NCI-H2196 (cell line): ENCODE data around the gene C4orf36.
"Not testable (repeated sequence)": the region's sequence is repeated elsewhere in the genome, so short reads cannot be mapped to it uniquely, and the experiment has no call there.

Experiments
- DNase-seq: peaks from one replicate; lab custom pipeline; 2025; ENCODE audit not compliant: unreplicated experiment; lab: John Stamatoyannopoulos, UW

C4orf36 gene

DNA sequence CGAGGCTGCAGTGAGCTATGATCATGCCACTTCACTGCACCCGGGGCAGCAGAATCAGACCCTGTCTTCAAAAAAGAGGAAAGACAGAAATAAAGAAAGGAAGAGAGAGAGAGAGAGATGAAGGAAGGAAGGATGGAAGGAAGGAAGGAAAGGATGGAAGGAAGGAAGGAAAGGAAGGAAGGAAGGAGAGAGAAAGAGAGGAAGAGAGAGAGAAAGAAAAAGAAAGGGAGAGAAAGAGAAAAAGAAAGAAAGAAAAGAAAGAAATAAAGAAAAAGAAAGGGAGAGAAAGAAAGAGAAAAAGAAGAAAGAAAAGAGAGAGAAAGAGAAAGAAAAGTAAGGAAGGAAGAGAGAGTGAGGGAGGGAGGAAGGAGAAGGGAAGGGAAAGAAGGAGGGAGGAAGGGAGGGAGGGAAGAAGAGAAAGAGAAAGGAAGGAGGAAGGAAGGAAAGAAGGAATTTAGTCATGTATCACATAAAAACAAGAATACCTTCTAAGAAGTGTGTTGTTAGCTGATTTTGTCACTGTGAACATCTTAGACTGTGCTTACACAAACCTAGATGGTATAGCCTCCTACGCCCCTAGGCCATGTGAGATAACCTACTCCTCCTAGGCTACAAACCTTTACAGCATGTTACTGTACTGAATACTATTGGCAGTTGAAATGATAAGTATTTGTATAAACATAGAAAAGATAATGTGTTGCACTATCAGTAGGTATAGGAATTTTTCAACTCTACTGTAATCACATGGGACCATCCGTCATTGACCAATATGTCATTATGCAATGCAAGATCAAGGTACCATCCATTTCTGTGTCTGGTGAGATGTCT is 25.2 kb upstream of the C4orf36 start:
- DNase-seq, result no peak

DNA sequence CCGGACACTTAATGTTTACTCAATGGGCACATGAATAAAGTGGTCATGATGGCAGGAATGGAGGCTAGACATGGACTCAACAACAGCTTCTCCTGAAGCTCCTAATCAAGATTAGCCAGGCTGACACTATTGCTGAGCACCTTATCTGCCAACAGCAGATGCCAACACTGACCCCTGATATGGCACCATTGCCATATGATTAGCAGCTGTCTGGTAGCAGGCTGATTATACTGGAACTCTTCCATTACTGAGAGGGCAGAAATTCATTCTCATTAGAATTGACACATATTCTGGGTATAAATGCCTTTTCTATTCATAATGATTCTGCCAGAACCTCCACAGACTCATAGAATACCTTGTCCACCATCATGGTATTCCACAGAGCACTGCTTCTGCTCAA is 24.2 kb upstream of the C4orf36 start:
- no peak for DNase-seq

DNA sequence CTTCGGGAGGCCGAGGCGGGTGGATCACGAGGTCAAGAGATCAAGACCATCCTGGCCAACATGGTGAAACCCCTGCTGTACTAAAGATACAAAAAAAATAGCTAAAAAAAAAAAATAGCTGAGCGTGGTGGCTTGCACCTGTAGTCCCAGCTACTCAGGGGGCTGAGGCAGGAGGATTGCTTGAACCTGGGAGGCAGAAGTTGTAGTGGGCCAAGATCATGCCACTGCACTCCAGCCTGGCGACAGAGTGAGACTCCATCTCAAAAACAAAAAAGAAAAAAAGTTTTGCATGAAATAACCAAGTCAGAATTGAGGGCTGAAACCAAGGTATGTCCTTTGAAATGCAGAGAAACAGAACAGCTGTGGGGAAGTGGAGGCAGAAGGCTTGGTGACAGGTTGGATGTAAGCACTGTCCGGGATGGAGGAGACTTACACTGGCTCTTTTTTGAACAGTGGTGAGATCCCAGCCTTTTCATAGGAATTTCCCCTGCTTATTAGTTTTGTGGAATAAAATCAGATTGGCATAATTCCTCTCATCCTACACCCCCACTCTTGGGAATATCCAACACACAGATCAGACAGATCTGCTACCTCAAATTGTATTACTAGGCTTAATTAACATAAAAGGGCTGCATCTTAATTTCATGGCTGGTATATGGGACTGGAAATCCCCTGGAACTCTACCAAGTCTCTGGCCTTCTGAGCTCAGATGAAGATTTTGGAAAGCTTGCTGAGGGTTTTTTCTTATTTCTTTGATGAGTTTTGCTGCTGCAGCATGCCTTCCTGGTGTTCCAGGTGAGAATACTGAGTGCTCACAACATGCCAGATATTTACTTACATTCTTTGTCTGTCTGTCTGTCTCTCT is 18.8 kb upstream of the C4orf36 start:
- DNase-seq, result no peak

DNA sequence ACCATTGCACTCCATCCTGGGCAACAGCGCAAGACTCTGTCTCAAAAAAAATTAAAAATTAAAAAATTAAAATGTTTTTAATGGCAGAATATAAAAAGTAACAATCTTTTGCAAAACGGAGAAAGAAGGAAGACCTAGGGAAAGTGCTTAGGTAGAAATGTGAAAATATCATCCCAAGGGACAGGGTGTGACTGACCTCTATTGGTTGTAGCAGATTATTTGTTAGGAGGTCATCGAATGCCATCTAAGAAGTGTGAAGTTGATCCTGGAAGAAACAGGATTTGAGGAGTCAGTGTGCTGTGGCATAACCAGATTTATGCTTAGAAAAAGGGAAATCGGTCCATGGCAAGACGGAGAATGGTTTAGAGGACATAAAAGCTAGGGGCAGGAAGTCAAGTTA is 18.1 kb upstream of the C4orf36 start:
- DNase-seq, result no peak

DNA sequence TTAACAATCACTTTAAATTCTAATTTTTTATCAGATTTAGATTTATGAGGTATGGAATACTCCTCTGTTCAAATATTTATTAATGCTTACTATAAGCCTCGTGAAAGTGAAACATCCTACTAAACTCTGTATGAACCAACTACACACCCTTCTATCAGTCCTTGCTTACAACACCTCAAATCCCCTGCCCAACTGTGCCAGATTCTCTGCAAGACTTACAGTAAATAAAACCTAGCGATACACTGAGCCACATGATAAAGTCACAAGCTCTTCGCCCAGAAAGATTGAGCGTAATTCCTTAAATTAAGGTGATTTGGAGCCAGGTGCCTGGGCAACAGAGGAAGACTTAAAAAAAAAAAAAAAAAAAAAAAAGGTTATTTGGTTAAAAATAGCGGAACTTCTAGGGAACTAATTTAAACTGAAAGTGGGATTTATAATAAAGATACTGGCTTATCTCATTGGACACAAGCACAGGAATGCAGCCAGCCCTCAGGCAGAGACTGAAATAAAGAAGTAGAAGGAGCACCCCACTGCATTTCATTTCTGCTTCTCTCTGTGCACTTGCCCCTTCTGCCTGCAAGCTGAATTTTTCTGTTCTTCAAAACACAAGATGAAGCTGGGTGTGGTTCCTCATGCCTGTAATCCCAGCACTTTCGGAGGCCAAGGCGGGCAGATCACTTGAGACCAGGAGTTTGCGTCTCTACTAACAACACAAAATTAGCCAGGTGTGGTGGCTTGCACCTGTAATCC is 17.5 kb upstream of the C4orf36 start:
- DNase-seq, result no peak

DNA sequence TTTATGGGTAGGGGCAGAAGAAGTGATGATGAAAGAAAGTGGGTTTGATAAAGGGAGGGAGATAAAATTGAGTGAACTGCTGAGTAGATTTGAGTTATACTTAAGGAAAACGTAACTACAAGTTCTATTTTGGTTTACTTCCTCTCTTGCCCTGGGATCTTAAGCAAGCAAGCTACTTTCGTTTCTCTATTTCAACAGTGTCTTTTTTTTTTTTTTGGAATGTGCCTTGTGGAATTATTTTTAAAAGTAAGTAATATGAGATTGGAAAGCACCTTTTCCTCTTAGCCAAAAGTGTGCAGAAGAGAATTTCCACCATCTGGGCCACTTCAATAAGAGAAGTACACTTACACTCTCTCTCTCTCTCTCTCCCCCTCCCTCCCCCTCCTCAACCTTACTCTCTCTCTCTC is 16.0 kb upstream of the C4orf36 start:
- DNase-seq, result no peak

DNA sequence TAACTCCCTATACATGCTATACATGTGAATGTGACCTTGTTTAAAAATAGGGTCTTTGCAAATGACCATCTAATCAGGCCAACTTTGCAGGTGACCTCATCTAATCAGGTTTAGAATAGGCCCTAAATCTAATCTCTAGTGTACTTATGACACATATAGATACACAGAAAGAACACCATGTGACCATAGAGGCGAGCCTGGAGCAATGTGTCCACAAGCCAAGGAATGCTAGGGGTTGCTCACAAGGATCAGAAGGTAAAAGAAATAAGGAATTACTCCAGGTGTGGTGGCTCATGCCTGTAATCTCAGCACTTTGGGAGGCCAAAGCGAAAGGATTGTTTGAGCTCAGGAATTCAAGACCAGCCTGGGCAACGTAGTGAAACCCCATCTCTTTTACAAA is 9.6 kb upstream of the C4orf36 start:
- no peak for DNase-seq

DNA sequence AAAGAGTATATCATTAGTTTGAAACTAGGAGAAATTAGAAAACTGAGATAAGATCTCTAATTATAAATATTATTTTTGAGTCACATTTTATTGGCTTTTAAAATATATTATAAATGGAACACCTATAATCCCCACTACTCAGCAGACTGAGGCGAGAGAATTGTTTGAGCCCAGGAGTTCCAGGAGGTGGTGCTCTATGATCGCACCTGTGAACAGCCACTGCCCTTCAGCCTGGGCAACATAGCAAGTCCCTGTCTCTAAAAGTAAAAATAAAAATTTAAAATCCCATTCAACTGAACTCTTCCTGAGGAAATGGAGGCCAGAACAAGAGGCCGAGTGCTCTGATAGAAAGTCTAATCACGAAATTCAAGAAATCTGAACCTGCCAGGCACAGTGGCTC is 6.3 kb upstream of the C4orf36 start:
- peak; percentile 6 for DNase-seq

DNA sequence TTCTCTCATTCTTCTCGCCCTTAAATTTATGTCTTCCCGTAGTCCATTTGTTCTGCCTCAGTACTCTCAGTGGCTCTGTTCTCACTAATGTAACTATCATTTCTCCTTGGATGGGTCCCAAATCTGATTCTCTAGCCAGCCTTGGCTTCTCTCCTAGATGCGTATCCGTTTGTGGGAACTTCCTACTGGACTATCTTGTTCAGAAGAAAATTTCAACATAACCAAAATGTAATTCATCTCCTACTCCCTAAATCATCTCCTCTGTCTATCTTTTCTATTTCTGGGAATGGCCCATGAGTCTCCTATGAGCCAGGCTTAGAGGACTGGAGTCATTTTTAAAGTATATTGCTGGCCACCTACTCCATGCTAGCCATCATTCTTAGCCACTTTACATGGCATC is 4.4 kb upstream of the C4orf36 start:
- DNase-seq, result no peak

DNA sequence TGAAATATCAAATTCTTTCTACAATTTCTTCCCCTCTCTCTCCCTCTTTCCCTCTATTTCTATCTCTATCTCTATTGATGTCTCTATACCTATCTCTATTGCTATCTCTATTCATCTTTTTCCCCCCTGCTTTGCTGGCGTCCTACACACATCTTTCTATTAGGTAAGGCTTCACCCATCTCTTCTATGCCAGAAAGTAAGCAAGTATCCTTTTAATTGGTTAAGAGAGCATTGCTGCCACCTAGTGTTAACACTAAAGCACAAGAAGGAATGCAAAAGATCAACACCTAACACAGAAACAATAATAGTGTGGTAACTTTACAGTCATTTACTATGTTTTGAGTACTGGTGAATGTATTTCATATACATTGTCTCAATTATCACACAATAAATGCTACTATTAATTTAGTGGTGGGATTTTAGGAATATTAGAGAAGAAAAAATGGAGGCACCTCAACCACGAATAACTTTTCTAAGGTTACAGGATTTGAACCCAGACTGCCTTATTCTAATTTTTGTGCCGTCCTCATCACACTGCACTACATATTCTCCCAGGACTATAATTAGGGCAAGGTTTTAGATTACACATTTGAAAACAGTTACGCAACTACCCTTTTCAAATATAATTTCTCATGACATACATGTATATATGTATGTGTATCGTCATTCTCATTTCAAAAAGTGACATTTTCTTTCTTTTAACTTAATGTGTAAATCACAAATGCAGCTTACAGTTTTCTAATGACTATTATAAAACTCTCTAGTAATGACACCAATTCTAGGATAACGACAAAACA is 3.7 kb upstream of the C4orf36 start:
- peak; percentile 39 for DNase-seq

DNA sequence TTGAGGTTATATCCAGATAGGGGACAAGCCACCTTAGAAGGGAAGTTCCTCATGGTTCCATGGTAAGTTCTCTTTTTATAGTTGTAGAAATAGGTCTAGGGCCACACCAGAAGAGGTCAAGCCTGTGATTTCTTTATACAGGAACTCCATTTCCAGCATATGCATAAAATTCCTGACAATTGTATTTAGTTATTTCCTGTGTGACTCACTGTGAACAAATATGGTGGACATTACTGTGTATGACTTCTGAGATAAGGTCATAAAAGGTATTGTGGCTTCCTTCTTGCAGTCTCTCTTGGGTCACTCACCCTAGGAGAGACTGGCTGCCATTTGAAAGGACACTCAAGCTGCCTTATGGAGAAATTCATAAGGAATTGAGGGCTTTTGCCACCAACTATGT is 2.2 kb upstream of the C4orf36 start:
- no peak for DNase-seq

DNA sequence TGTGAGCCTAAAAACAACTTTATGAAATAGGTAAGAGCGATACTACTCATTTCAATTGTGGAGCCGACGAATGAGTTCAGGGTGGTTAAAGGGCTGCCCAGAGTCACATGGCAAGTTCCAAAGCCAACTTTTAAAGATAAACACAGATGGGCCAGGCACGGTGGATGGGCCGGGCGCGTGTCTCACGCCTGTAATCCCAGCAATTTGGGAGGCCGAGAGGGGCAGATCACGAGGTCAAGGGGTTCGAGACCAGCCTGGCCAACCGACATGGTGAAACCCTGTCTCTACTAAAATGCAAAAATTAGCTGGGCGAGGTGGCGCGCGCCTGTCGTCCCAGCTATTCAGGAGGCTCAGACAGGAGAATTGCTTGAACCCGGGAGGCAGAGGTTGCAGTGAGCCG is 914 bp upstream of the C4orf36 start:
- no peak for DNase-seq

DNA sequence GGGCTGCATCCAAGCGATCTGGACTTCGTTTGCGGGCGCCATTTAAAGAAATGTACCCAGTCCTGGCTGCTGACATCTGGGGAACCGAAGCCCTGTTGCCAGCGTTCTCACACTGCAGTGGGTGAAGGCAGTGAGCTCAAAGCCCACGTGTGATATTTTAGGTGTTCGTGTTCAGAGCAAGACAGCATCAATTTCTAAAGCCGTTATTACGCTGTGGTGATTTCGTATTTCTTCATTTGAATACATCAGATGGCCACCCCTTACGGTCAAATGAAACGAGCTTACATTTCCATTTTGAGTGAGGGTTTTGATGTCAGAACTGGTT is 376 bp upstream of the C4orf36 start:
- DNase-seq, result no peak

DNA sequence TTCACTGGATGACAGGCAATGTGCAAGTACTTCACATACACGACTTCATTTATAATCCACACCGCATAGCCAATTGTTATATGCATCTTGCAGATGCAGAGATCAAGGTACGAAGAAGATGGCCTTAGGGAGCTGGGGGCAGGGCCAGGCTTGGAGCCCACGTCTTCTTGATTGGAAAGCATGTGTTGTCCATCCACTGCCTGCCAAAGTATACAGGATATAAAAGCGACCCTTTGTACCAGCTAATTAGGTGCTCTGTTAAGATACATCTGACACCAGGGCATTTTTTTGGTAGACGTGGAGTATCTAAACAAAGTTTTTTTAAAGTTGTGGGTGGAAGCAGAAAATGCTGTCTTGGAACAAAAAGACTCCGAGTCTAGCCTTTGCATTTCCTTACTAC is 1.4 kb downstream of the C4orf36 start:
- DNase-seq, result no peak

DNA sequence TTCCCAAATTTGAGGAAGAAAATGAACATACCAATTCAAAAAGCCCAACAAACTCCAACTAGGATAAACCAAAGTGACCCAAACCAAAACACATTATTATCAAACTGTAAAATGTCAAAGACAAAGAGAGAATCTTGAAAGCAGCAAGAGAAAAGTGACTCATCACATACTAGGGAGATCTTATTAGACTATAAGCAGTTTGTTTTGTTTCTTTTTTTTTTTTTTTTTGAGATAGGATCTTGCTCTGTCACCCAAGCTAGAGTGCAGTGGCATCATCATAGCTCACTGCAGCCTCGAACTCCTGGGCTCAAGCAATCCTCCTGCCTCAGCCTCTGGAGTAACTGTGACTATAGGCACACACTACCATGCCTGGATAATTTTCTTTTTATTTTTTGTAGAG is 12.6 kb downstream of the C4orf36 start:
- DNase-seq, result no peak

DNA sequence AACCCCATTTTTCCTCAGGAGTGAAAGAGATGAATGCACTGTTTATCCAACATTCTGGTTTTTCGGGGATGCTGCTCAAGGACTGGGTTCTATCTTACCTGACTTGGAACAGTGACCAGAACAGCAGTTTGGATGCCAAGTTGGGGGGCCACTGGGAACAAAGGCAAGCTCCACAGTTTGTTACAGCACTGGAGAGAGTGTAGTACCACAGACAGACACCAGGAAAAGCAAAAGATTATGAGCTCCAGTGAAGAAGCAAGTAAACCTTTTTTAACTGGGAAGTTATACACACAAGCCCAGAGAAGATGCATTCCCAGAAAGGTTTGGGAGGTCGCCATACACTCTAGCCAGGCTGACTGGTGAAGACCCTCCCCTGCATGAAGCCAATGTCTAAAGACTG is 13.6 kb downstream of the C4orf36 start:
- no peak for DNase-seq

DNA sequence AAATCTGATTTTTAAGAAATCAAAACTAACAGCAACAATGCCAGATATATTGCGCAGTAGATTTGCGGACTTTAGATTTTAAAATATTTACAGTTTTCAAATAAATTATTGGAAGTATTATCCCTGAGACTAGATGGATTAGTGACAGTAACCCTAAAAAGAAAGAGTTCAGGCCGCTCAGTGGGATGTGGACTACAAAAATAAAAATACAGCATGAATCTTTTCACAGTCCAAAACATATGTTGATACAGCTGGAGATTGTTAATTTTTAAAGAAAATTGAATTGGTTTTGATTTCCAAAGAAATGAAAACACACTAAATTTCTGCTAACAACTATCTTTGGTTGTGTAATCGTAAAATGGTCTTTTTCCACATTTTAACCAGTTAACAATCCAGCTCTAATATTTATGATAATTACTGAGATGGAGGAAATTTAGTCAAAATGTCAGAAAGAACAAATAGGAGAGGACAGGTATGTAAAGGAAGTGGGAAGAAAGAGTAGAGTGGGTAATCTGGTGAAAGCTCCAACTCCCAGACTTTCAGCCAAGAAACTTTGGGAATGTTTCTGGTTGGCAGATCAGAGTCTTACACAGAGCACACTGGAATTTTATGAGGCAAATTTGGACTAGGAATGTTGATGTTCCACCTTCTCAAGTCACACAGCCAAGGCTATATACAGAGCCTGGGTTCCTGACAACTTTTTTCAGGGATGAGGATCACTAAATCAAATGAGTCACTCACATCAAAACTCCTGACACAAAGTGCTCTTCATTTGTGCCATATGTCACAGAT is 15.1 kb downstream of the C4orf36 start:
- DNase-seq, result no peak

DNA sequence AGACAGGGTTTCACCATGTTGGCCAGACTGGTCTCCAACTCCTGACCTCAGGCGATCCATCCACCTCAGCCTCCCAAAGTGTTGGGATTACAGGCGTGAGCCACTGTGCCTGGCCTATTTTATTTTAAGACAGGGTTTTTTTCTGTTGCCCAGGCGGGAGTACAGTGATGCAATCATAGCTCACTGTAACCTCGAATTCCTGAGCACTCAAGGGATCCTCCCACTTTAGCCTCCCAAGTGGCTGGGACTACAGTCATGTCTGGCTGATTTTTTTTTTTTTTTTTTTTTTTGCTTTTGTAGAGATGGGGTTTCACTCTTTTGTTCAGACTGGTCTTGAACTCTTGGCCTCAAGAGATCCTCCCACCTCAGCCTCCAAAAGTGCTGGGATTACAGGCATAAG is 16.8 kb downstream of the C4orf36 start:
- not testable (repeated sequence) for DNase-seq

DNA sequence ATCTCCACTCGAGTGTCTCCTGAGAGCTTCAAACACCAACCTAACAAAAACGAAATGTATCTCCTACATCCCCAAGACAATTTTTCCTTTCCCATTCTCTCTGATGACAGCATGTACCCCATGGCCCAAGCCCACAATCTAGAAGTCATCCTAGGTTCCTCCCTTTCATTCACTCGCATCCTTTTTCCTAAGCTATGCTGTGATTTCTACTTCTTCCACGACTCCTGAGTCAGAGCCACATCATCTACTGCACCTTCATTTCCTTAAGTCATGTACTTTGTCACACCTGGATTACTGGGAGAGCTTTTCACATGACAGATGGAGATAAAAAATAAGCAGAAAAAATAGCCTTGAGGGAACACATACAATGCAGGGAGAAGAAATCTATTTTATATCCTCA is 20.1 kb downstream of the C4orf36 start:
- DNase-seq, result no peak

DNA sequence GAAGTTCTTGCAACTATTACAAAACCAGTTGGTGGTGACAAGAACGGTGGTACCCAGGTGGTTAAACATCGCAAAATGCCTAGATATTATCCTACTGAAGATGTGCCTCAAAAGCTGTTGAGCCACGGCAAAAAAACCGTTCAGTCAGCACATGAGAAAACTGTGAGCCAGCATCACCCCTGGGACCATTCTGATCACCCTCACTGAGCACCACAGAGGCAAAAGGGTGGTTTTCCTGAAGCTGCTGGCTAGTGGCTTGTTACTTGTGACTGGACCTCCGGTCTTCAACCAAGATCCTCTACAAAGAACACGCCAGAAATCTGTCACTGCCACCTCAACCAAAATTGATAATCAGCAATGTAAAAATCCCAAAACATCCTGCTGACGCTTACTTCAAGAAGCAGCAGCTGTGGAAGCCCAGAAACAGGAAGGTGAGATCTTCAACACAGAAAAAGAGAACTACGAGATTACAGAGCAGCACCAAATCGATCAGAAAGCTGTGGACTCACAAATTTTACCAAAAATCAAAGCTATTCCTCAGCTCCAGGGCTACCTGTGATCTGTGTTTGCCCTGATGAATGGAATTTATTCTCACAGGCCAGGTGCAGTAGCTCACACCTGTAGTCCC is 21.7 kb downstream of the C4orf36 start:
- DNase-seq, result no peak
